Activated CD4-positive, alpha-beta T cell treated with anti-CD3 and anti-CD28 coated beads, Interleukin-2, amount 10 ng/mL, durations not matched to agents 7 days and 5 days (primary cell): Measurements from ENCODE around the gene CPN1. TPM values are rescaled to one million over a fixed set of nuclear protein-coding genes. Genes with fewer than 3 reads are reported as not detected.

ENCODE experiments used
- CTCF ChIA-PET: fragments of 350-600 bp; sonication (Branson Sonifier 250); formaldehyde crosslinking; loops from one replicate; lab custom pipeline; 2021; ENCODE audit warnings: antibody characterized with exemption; lab: Charles Lee
- POLR2A ChIA-PET: fragments of 350-600 bp; sonication (Branson Sonifier 250); formaldehyde crosslinking; loops from one replicate; lab custom pipeline; 2021; ENCODE audit warnings: antibody characterized with exemption; lab: Charles Lee
- DNase-seq: peaks from one replicate; pipeline ENCODE4 v3.0.0-alpha.2; 2020
- H3K27ac Mint-ChIP-seq: one replicate; pipeline ENCODE4 v1.8.0; 2021; ENCODE audit warnings: mild to moderate bottlenecking, moderate library complexity, mixed read lengths
- H3K27me3 Mint-ChIP-seq: one replicate; pipeline ENCODE4 v1.8.0; 2021; ENCODE audit warnings: mixed read lengths
- H3K36me3 Mint-ChIP-seq: one replicate; pipeline ENCODE4 v1.8.0; 2021; ENCODE audit warnings: low read depth, mixed read lengths
- H3K4me1 Mint-ChIP-seq: one replicate; pipeline ENCODE4 v1.8.0; 2021; ENCODE audit warnings: mixed read lengths
- H3K4me3 Mint-ChIP-seq: one replicate; pipeline ENCODE4 v1.8.0; 2021; ENCODE audit warnings: mild to moderate bottlenecking, moderate library complexity, mixed read lengths
- H3K9me3 Mint-ChIP-seq: one replicate; pipeline ENCODE4 v1.8.0; 2021; ENCODE audit warnings: mixed read lengths
- total RNA-seq, 2 experiments: library from RNA; stranded (reverse); gene quantifications; one replicate each; pipeline ENCODE4 v1.2.3, GENCODE V29; 2021

CPN1 gene
- total RNA-seq, 2 experiments from 2014 or later = not detected

DNA sequence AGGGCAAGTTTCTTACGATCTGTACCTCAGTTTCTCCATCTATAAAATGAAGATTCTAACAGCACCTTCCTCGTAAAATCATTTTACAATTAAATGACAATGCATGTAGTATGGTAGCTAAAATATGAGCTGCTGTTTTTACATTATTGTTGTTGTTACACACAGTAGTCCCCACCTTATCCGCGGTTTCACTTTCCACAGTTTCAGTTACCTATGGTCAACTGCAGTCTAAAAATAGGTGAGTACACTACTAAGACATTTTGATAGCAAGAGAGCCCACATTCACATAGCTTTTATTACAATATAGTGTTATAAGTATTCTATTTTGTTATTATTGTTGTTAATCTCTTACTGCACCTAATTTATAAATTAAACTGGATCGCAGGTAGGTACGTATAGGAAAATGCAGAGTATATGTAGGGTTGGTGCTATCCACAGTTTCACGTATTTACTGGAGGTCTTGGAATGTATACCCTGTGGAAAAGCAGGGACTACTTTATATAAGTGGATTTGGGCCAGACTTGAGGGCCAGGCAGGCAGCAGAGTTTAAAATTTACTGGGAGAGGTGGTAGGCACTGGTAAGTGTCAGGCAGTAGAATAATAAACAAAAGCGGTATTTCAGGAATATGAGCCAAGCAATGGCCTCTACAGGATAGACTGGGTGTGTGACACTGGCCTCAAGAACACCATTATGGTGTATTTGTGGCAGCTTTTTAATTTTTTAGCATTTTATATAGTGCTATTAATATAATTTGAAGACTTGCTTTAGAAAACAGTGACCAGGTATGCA lies 82.2 kb downstream of the CPN1 start:
- POLR2A ChIA-PET = no interaction called here
- Mint-ChIP-seq H3K27me3 (no peaks in the 10 kb centered on the region), H3K9me3 (no peaks in the 10 kb centered on the region), H3K4me3 (no peak overlapping the region), H3K27ac (no peak overlapping the region), H3K36me3 (no peaks in the 10 kb centered on the region), H3K4me1 (peaks cover 13% of the 10 kb centered on the region)
- DNase-seq = no peak
- CTCF ChIA-PET = interaction anchor here (1.3 to 1.6 kb wide), 2 partner anchors 10 kb away, joined by 5 to 6 read pairs; partner anchors contain the start of gene DNMBP

DNA sequence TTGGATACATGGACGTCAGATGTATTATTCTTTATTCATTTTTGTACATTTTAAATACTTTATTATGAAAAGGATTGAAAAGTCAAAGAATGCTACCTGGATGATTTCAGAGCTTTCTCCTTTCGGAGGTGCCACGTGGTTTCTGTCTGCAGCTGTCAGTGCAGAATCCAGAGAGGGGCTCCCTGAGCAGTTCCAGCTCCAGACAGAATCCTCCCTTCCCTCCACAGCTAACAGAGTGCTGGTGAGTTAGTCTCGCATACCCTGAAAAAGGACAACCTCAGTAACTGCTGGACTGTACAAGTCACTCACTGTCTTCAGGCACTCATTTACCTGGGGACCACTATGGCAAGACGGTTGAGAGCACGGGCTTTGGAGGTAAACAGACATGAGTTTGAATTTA lies 82.8 kb downstream of the CPN1 start:
- ChIA-PET POLR2A (no interaction called here), CTCF (interaction anchor here (1.6 kb wide), 1 partner anchor 9 kb away, joined by 5 read pairs; no protein-coding TSS in a partner anchor)
- peaks cover 20% of the 10 kb centered on the region for H3K4me1 Mint-ChIP-seq
- H3K27me3 Mint-ChIP-seq = no peaks in the 10 kb centered on the region
- H3K36me3 Mint-ChIP-seq = no peaks in the 10 kb centered on the region
- no peak overlapping the region for H3K27ac Mint-ChIP-seq
- no peaks in the 10 kb centered on the region for H3K9me3 Mint-ChIP-seq
- DNase-seq = no peak
- no peak overlapping the region for H3K4me3 Mint-ChIP-seq

DNA sequence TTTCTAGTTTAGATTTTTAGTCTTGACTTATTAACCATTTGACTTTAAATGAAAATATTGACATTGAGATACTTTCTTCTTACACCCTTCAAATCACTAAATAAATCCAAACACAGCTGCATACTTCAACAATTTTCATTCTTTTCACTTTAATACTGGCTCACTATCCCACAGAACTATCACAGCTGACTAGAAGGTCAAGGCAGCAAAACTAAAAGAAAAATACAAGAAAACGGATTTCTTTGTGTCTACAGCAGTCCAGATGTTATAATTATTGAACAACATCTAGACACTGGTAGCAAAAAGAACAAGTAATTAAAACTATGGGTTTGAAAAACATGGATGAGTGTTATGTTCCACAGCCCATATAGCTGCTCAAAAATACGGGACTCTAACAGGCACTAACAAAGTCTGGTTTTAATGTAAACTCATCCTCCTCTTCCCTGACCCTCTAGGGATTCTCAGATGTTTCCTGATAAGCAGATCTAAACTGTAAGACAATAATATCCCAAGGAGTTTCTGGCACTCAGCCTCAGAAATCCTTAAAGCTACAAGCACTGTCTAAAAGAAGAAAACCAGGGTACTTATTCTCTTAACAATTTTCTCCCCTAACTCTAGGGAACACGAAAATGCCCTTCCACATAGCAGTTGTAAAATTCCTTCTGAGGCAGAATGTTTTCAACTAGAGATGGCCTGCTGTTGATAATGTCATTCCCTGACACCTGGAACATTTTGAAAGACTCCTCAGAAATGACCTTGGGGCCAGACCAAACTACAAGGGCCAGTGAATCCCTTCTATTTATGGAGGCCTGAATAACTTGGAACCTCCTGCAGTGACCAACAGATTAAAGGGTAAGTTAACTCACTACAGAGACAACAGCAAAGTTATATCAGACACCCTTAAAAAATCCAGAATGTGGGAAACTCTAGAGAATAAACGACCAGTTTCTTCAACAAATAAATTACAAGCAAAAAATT lies 84.7 kb downstream of the CPN1 start:
- H3K36me3 Mint-ChIP-seq = no peaks in the 10 kb centered on the region
- POLR2A ChIA-PET = no interaction called here
- H3K9me3 Mint-ChIP-seq = no peaks in the 10 kb centered on the region

DNA sequence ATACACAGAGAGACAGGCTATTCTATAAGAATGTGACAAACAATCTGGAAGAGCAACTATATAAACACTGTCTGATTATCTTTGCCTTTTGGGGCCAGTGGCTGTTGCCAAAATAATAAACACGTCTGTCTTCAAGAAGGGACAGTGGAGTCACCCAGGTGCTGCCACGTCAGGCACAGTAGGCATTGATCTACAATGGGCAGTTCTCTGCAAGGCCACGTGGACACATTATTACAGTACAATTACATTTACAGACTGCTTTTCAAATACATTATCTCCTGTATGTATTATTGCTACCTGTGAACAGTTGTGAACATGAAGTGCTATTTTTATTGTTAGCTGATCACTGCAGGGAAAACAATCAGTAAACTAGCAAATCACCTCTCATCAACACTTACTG lies 86.0 kb downstream of the CPN1 start:
- no peak overlapping the region for H3K27ac Mint-ChIP-seq

More for the DNA sequence above, 84.7 kb downstream of the CPN1 start:
- Mint-ChIP-seq H3K27ac (no peak overlapping the region), H3K4me1 (peaks cover 21% of the 10 kb centered on the region), H3K4me3 (no peak overlapping the region), H3K27me3 (no peaks in the 10 kb centered on the region)
- CTCF ChIA-PET = interaction anchor here (0.6 to 2.3 kb wide), 3 partner anchors 12 to 26 kb away, joined by 3 to 10 read pairs (median 4); partner anchors contain the start of gene DNMBP
- DNase-seq = no peak

DNA sequence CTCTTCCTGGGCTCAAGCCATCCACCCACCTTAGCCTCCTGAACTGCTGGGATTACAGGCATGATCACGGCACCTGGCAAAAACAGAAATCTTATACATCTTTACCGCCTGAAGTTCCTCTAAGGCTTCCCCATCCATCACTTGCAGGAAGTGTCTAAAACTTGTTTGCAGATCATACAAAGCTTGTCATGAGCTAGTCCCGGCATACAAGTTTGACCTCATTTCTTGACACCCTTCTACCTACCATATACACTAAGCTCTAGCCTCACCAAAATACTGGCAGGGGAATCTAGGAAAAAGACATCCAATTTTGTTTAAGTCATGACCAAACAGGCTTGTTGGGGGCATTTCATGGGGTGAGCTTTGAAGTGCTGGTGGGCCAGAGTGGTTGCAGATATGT lies 86.4 kb downstream of the CPN1 start:
- H3K4me1 Mint-ChIP-seq = peaks cover 21% of the 10 kb centered on the region
- no peak for DNase-seq
- ChIA-PET POLR2A (no interaction called here), CTCF (interaction anchor here (0.6 to 1.2 kb wide), 3 partner anchors 14 to 378 kb away, joined by 3 read pairs; partner anchors contain the start of gene DNMBP)
- H3K4me3 Mint-ChIP-seq = no peak overlapping the region
- H3K27ac Mint-ChIP-seq = no peak overlapping the region
- no peaks in the 10 kb centered on the region for H3K36me3 Mint-ChIP-seq
- no peaks in the 10 kb centered on the region for H3K27me3 Mint-ChIP-seq
- H3K9me3 Mint-ChIP-seq = no peaks in the 10 kb centered on the region

More for the DNA sequence above, 86.0 kb downstream of the CPN1 start:
- Mint-ChIP-seq H3K27me3 (no peaks in the 10 kb centered on the region), H3K9me3 (no peaks in the 10 kb centered on the region), H3K4me1 (peaks cover 21% of the 10 kb centered on the region), H3K36me3 (no peaks in the 10 kb centered on the region), H3K4me3 (no peak overlapping the region)
- ChIA-PET CTCF (interaction anchor here (1.0 to 1.2 kb wide), 2 partner anchors 14 to 27 kb away, joined by 3 read pairs; partner anchors contain the start of gene DNMBP), POLR2A (no interaction called here)
- no peak for DNase-seq

DNA sequence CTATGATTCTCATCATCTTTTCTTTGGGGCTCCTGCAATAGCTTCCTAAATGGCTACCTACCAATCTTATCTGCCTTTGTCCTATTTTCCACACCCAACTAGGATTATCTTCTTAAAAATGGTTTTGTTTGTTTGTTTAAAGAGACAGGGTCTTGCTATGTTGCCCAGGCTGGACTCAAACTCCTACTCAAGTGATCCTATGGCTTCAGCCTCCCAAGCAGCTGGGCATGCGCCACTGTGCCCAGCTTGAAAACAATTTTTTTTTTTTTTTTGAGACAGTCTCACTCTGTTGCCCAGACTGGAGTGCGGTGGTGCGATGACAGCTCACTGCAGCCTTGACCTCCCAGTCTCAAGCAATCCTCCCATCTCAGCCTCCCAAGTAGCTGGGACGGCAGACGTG lies 86.9 kb downstream of the CPN1 start:
- H3K4me1 Mint-ChIP-seq = peaks cover 21% of the 10 kb centered on the region
- no peaks in the 10 kb centered on the region for H3K36me3 Mint-ChIP-seq
- no peaks in the 10 kb centered on the region for H3K9me3 Mint-ChIP-seq
- peak overlapping the region; percentile 6 for H3K27ac Mint-ChIP-seq
- DNase-seq = no peak
- CTCF ChIA-PET = interaction anchor here (0.6 to 1.4 kb wide), 4 partner anchors 15 to 378 kb away, joined by 3 to 4 read pairs (median 3); partner anchors contain the start of gene DNMBP
- no peak overlapping the region for H3K4me3 Mint-ChIP-seq
- H3K27me3 Mint-ChIP-seq = no peaks in the 10 kb centered on the region
- POLR2A ChIA-PET = no interaction called here

DNA sequence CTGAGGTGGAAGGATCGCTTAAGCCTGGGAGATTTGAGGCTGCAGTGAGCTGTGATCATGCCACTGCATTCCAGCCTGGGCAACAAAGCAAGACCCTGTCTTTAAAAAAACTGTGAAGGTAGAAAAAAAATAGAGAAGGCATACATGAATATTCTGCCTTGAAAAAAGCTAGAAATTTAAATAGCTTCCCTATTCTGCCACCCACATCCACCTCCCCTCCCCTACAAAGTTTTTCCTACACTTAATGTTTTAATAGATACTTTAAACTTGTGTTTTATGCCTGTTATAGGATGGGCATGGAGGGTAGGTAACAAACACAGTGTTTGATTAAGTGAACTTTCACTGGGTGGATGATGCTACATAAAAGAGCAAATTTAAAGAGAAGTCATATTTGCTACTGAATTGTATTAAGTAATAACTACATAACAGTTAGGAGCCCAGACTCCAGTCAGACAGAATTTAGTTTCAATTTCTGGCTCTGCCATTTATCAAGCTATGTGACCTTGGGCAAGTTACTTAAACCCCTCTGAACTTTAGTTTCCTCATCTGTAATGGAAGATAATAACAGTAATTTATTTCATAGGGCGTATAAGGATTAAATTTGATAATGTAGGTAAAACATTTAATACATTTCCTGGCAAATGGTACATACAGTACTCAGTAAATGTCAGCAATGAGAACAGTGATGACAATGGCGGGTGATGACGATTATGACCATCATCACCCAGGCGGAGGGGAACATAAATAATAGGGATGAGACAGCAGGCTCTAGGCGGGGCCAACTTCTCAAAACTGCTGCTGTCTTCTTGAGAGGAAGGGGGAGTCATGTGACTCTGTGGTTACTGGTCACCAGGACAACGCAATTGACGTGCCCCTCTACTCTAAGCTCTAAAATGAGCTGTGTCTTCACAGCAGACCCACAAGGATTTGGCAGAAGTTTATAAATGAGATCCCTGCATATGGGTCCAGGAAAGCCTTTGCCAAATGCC lies 87.7 kb downstream of the CPN1 start:
- POLR2A ChIA-PET = interaction anchor here (0.6 kb wide), 1 partner anchor 135 kb away, joined by 4 read pairs; no protein-coding TSS in a partner anchor
- H3K4me1 Mint-ChIP-seq = peaks cover 17% of the 10 kb centered on the region
- peak overlapping the region; percentile 3 for H3K4me3 Mint-ChIP-seq

More for the DNA sequence above, 87.7 kb downstream of the CPN1 start:
- Mint-ChIP-seq H3K9me3 (no peaks in the 10 kb centered on the region), H3K27me3 (no peaks in the 10 kb centered on the region), H3K27ac (peak overlapping the region; percentile 28), H3K36me3 (no peaks in the 10 kb centered on the region)
- peak; percentile 61 for DNase-seq
- CTCF ChIA-PET = interaction anchor here (1.3 to 1.4 kb wide), 4 partner anchors 12 to 17 kb away, joined by 3 to 4 read pairs (median 4); partner anchors contain the start of gene DNMBP

Other genes with a start within 250 kb of the CPN1 start
- 1 to 10 TPM; 2.9 to 3.2 TPM for gene DNMBP, start 71.9 kb downstream of the CPN1 start, total RNA-seq
- gene ERLIN1, start 104.2 kb upstream of the CPN1 start, total RNA-seq = 10 to 100 TPM; 14.1 to 18.7 TPM
- gene CHUK, start 147.7 kb upstream of the CPN1 start, total RNA-seq = 10 to 100 TPM; 24.1 to 24.6 TPM
- gene CWF19L1, start 185.8 kb upstream of the CPN1 start, total RNA-seq = 10 to 100 TPM; 37.3 to 38.4 TPM
- 10 to 100 TPM; 42.1 to 46.9 TPM for gene BLOC1S2, start 204.8 kb upstream of the CPN1 start, total RNA-seq
- gene PKD2L1, start 248.4 kb upstream of the CPN1 start, total RNA-seq = not detected